Measurements from ENCODE around the gene APBB1. TPM values are rescaled to one million over a fixed set of nuclear protein-coding genes. Genes with fewer than 3 reads are reported as not detected.

The APBB1 gene
- total and polyA plus RNA-seq, 9 of the 15 experiments (the other 6 are each of a cell fraction or from before 2014, with no cell fraction given): 0.04 to 0.73 (median 0.40) TPM

DNA sequence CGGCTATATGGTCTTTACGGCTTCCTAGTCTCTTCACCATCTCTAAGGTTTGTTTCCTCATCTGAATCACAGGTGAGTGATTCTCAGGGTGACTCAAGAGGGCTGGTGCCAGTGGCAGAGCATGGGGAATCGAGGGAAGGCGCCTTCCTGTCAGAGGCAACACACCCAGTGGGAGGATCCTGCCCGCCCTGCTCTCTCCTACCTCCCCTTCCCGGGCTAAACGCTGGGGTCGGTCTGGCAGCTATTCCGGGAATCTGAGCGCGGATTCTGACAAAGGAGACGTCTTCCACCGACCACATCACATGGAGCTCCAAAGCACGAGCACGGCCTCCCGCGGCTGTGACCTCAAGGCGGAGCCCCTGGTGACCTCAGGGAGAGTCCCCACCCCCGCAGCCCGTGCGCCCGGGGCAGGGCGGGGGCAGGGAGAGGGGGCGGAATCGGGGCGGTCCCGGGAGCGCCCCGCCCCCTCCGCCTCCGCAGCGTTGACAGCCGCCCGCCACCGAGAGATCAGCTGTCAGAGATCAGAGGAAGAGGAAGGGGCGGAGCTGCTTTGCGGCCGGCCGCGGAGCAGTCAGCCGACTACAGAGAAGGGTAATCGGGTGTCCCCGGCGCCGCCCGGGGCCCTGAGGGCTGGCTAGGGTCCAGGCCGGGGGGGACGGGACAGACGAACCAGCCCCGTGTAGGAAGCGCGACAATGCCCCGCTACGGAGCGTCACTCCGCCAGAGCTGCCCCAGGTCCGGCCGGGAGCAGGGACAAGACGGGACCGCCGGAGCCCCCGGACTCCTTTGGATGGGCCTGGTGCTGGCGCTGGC lies 28.8 kb downstream of the APBB1 start, which contains the start of gene SMPD1 (continued):
- TF ChIP-seq, protein P1, sequence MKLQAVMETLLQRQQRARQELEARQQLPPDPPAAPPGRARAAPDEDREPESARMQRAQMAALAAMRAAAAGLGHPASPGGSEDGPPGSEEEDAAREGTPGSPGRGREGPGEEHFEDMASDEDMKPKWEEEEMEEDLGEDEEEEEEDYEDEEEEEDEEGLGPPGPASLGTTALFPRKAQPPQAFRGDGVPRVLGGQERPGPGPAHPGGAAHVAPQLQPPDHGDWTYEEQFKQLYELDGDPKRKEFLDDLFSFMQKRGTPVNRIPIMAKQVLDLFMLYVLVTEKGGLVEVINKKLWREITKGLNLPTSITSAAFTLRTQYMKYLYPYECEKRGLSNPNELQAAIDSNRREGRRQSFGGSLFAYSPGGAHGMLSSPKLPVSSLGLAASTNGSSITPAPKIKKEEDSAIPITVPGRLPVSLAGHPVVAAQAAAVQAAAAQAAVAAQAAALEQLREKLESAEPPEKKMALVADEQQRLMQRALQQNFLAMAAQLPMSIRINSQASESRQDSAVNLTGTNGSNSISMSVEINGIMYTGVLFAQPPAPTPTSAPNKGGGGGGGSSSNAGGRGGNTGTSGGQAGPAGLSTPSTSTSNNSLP (IDR thresholded peaks at IDR 0.05; ENCODE audit: borderline replicate concordance, low read depth, low read length): no peak
- TF ChIP-seq MAFF (IDR thresholded peaks at IDR 0.05; ENCODE audit: low read length) (no peak), SMAD1 (IDR thresholded peaks at IDR 0.05; ENCODE audit: low read depth, low read length, partially characterized antibody) (peak; percentile 56), PURB (CRISPR knock-in tag; IDR thresholded peaks at IDR 0.05; ENCODE audit: low read depth) (no peak), ZNF239 (CRISPR knock-in tag; IDR thresholded peaks at IDR 0.05) (no peak), STAG1 (CRISPR knock-in tag; IDR thresholded peaks at IDR 0.05; ENCODE audit: borderline replicate concordance) (no peak), CREM (IDR thresholded peaks at IDR 0.05; ENCODE audit: low read depth) (peak; percentile 68), ARNT (IDR thresholded peaks at IDR 0.05) (no peak; a peak in 1 of 4 replicates), NCOA6 (IDR thresholded peaks at IDR 0.05) (no peak), CXXC5 (CRISPR knock-in tag; IDR thresholded peaks at IDR 0.05) (peak; percentile 90), HNRNPL (IDR thresholded peaks at IDR 0.05; ENCODE audit: low read depth, low read length) (no peak), YBX1 (IDR thresholded peaks at IDR 0.05) (no peak), ZNF830 (CRISPR knock-in tag; IDR thresholded peaks at IDR 0.05) (no peak)
- TF ChIP-seq, protein P2, sequence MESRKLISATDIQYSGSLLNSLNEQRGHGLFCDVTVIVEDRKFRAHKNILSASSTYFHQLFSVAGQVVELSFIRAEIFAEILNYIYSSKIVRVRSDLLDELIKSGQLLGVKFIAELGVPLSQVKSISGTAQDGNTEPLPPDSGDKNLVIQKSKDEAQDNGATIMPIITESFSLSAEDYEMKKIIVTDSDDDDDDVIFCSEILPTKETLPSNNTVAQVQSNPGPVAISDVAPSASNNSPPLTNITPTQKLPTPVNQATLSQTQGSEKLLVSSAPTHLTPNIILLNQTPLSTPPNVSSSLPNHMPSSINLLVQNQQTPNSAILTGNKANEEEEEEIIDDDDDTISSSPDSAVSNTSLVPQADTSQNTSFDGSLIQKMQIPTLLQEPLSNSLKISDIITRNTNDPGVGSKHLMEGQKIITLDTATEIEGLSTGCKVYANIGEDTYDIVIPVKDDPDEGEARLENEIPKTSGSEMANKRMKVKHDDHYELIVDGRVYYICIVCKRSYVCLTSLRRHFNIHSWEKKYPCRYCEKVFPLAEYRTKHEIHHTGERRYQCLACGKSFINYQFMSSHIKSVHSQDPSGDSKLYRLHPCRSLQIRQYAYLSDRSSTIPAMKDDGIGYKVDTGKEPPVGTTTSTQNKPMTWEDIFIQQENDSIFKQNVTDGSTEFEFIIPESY (CRISPR knock-in tag; IDR thresholded peaks at IDR 0.05): no peak; the same call in 1 of the 2 replicates
- TF ChIP-seq, protein P3, sequence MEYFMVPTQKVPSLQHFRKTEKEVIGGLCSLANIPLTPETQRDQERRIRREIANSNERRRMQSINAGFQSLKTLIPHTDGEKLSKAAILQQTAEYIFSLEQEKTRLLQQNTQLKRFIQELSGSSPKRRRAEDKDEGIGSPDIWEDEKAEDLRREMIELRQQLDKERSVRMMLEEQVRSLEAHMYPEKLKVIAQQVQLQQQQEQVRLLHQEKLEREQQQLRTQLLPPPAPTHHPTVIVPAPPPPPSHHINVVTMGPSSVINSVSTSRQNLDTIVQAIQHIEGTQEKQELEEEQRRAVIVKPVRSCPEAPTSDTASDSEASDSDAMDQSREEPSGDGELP (CRISPR knock-in tag; IDR thresholded peaks at IDR 0.05; ENCODE audit: borderline replicate concordance): peak; percentile 99
- TF ChIP-seq, protein P4, sequence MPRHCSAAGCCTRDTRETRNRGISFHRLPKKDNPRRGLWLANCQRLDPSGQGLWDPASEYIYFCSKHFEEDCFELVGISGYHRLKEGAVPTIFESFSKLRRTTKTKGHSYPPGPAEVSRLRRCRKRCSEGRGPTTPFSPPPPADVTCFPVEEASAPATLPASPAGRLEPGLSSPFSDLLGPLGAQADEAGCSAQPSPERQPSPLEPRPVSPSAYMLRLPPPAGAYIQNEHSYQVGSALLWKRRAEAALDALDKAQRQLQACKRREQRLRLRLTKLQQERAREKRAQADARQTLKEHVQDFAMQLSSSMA (CRISPR knock-in tag; IDR thresholded peaks at IDR 0.05): no peak
- TF ChIP-seq, protein P5, sequence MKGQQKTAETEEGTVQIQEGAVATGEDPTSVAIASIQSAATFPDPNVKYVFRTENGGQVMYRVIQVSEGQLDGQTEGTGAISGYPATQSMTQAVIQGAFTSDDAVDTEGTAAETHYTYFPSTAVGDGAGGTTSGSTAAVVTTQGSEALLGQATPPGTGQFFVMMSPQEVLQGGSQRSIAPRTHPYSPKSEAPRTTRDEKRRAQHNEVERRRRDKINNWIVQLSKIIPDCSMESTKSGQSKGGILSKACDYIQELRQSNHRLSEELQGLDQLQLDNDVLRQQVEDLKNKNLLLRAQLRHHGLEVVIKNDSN (CRISPR knock-in tag; IDR thresholded peaks at IDR 0.05): peak; percentile 69
- TF ChIP-seq, protein P6, sequence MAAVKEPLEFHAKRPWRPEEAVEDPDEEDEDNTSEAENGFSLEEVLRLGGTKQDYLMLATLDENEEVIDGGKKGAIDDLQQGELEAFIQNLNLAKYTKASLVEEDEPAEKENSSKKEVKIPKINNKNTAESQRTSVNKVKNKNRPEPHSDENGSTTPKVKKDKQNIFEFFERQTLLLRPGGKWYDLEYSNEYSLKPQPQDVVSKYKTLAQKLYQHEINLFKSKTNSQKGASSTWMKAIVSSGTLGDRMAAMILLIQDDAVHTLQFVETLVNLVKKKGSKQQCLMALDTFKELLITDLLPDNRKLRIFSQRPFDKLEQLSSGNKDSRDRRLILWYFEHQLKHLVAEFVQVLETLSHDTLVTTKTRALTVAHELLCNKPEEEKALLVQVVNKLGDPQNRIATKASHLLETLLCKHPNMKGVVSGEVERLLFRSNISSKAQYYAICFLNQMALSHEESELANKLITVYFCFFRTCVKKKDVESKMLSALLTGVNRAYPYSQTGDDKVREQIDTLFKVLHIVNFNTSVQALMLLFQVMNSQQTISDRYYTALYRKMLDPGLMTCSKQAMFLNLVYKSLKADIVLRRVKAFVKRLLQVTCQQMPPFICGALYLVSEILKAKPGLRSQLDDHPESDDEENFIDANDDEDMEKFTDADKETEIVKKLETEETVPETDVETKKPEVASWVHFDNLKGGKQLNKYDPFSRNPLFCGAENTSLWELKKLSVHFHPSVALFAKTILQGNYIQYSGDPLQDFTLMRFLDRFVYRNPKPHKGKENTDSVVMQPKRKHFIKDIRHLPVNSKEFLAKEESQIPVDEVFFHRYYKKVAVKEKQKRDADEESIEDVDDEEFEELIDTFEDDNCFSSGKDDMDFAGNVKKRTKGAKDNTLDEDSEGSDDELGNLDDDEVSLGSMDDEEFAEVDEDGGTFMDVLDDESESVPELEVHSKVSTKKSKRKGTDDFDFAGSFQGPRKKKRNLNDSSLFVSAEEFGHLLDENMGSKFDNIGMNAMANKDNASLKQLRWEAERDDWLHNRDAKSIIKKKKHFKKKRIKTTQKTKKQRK (IDR thresholded peaks at IDR 0.05; ENCODE audit: borderline replicate concordance, low read depth, low read length): no peak

Data from K562 (cell line).